ENCODE measurements around the gene OR10AG1. TPM values are rescaled to one million over a fixed set of nuclear protein-coding genes. Genes with fewer than 3 reads are reported as not detected.

OR10AG1 gene
- total RNA-seq, 1 donor from 2014 or later = not detected

GRCh38 chr11:55967914-55968313, 1.8 kb downstream of the OR10AG1 start:
- Histone ChIP-seq H3K4me1 (no peaks in the 10 kb centered on the region), H3K4me3 (no peak overlapping the region), H3K36me3 (no peaks in the 10 kb centered on the region), H3K9me3 (no peaks in the 10 kb centered on the region), H3K27me3 (no peaks in the 10 kb centered on the region), H3K27ac (no peak overlapping the region)
- intact Hi-C loops (cut with DNase I) = no loop called here
- no peak for DNase-seq (ENCODE audit: extremely low spot score in 2 of 2)
- no peak for TF ChIP-seq CTCF (IDR thresholded peaks at IDR 0.05)
- TF ChIP-seq POLR2A (IDR thresholded peaks at IDR 0.05) = no peak
- no peak for TF ChIP-seq POLR2AphosphoS5 (IDR thresholded peaks at IDR 0.05; ENCODE audit: insufficient read depth in 1 of 2, low read depth in 1 of 2)

DNA sequence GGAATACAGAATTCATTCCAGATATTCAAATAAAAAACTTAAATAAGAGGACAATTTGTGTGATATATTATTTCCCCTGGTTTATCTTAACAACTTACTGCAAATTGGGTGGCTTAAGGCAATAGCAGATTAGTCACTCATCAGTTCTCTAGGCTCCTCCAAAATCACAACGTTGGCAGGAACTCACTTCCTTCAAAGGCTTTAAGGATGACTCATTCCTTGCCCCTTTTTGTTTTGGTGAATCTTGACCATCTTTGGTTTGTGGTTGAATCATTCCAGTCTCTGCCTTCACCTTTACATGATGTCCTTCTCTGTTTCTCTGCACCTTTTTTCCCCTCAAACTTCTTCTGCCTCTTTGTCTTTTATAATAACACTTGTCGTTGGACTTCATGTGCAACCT, 3.4 kb downstream of the OR10AG1 start:
- no peaks in the 10 kb centered on the region for H3K27me3 ChIP-seq
- no peak for DNase-seq (ENCODE audit: extremely low spot score in 2 of 2)
- no peak overlapping the region for H3K4me3 ChIP-seq

DNA sequence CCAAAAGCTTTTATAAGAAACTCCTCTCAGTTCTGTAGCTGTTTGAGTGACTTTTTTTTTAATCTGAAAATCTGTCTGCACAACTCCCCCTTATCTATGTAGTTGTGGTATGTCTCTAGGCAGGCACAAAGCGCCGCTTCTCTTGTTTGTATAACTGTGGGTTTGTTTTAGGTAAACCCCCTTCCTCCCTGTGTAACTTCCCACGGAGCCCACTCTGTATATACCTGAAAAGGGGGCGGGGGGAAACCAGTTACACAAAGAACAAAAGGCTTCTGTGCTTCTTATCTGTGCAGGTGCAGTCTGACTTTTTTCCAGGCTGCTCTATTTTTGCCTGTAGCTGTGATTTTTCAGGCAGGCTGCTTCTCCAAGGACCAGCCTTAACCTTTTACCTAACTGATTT, 13.2 kb downstream of the OR10AG1 start:
- H3K27me3 ChIP-seq = no peaks in the 10 kb centered on the region
- H3K27ac ChIP-seq = no peak overlapping the region
- H3K36me3 ChIP-seq = no peaks in the 10 kb centered on the region
- H3K4me1 ChIP-seq = no peaks in the 10 kb centered on the region
- TF ChIP-seq POLR2A (IDR thresholded peaks at IDR 0.05) (no peak), POLR2AphosphoS5 (IDR thresholded peaks at IDR 0.05; ENCODE audit: insufficient read depth in 1 of 2, low read depth in 1 of 2) (no peak)
- no peak overlapping the region for H3K4me3 ChIP-seq
- intact Hi-C loops (cut with DNase I) = no loop called here
- no peaks in the 10 kb centered on the region for H3K9me3 ChIP-seq
- no peak for DNase-seq (ENCODE audit: extremely low spot score in 2 of 2)

More for the DNA sequence above, 3.4 kb downstream of the OR10AG1 start:
- Histone ChIP-seq H3K36me3 (no peaks in the 10 kb centered on the region), H3K9me3 (no peaks in the 10 kb centered on the region), H3K4me1 (no peaks in the 10 kb centered on the region), H3K27ac (no peak overlapping the region)
- TF ChIP-seq CTCF (IDR thresholded peaks at IDR 0.05) (no peak), POLR2AphosphoS5 (IDR thresholded peaks at IDR 0.05; ENCODE audit: insufficient read depth in 1 of 2, low read depth in 1 of 2) (no peak), POLR2A (IDR thresholded peaks at IDR 0.05) (no peak)
- intact Hi-C loops (cut with DNase I) = no loop called here

DNA sequence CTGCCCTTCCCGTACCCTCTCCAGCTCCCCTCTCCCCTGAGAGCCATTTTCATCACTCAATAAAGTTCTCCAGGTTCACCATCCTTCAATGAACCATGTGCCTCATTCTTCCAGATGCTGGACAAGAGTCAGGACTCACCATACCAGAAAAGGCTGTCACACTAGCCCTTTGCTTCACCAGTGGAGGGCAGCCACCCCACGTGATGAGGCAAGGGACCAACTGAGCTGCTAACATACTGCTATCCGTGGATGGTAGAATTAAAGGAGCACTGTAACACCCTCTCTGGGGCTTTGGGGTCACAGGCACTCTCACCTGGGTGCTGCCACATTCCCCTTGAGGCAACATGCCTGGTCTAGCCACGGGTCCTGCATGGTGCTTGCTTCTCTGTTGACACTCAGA, 20.4 kb downstream of the OR10AG1 start:
- H3K4me1 ChIP-seq = no peaks in the 10 kb centered on the region
- H3K36me3 ChIP-seq = no peaks in the 10 kb centered on the region
- H3K27ac ChIP-seq = no peak overlapping the region
- no peaks in the 10 kb centered on the region for H3K27me3 ChIP-seq
- no peak for DNase-seq (ENCODE audit: extremely low spot score in 2 of 2)
- no peaks in the 10 kb centered on the region for H3K9me3 ChIP-seq
- intact Hi-C loops (cut with DNase I) = no loop called here
- H3K4me3 ChIP-seq = no peak overlapping the region
- no peak for TF ChIP-seq POLR2AphosphoS5 (IDR thresholded peaks at IDR 0.05; ENCODE audit: insufficient read depth in 1 of 2, low read depth in 1 of 2)
- TF ChIP-seq CTCF (IDR thresholded peaks at IDR 0.05) = no peak
- TF ChIP-seq POLR2A (IDR thresholded peaks at IDR 0.05) = no peak

GRCh38 chr11:55942785-55943392, 26.9 kb downstream of the OR10AG1 start:
- Histone ChIP-seq H3K27ac (no peak overlapping the region), H3K9me3 (no peaks in the 10 kb centered on the region), H3K27me3 (no peaks in the 10 kb centered on the region), H3K4me1 (no peaks in the 10 kb centered on the region), H3K36me3 (no peaks in the 10 kb centered on the region), H3K4me3 (no peak overlapping the region)
- no peak for TF ChIP-seq POLR2A (IDR thresholded peaks at IDR 0.05)
- no peak for TF ChIP-seq POLR2AphosphoS5 (IDR thresholded peaks at IDR 0.05; ENCODE audit: insufficient read depth in 1 of 2, low read depth in 1 of 2)
- no peak for TF ChIP-seq CTCF (IDR thresholded peaks at IDR 0.05)
- intact Hi-C loops (cut with DNase I) = no loop called here
- no peak for DNase-seq (ENCODE audit: extremely low spot score in 2 of 2)

All from vagina (tissue), 2 donors.